HG03378 (cell line): ENCODE data around the gene LSM6.

Experiments
- ATAC-seq: cut with Tn5 transposase; IDR thresholded peaks from one replicate; pipeline ENCODE4 v1.9.1; 2021; ENCODE audit warnings: mild to moderate bottlenecking, moderate library complexity; ENCODE audit not compliant: unreplicated experiment

LSM6 gene

DNA sequence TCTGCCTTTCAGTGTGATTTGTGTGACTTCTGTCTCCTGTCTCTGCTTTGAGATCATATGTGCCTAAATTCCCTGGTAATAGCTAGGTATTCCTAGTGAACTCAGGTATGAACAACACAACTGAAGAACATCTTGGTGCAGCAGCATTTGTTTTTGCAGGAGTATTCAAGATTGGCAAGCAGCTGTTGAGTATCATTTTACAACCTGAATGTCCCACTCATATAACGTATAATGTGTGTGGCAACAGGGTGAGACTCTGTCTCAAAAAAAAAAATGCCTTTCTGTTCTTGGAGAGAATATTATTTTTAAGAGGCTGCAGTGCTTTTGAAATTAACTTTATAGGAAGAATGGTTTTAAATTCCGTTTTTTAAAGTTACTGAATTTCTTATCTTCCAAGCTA, 7.7 kb downstream of the LSM6 start:
- ATAC-seq: no peak

DNA sequence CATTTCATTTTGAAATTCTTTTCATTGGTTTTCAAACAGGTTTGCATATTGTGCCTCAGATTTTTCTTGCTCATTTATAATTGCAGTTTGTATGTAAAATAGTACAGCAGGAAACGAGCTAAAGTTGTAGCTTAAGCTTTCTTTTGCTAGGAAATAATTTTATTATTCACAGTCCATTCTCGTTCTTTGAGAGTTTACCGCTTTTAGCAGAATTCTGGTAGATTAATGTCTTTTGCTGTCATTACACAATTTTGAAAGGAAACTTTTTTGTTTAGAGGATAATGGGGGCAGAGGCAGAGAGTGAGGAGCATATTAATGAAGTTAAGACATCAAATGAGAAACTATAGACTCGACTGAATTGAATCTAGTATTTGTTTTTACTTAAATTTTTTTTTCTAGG, 10.5 kb downstream of the LSM6 start:
- ATAC-seq: no peak

DNA sequence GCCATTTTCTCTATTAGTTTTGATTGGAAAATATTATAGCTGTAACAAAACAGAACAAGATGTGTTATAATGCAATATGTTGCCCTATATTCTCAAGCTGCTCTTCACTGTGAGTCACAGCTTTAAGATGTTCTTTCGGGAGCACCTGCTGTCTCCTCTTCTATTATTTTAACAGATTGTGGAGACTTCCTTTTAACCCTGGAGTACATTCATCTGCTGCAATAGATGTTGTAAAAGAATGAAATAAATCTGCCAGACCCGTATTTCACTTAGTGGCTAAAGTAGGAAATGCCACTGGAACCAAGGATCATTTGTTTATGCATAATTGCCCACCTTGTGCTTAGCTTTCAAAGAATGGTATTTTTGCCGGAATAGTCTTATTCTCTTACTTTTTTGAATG, 11.1 kb downstream of the LSM6 start:
- no peak for ATAC-seq

DNA sequence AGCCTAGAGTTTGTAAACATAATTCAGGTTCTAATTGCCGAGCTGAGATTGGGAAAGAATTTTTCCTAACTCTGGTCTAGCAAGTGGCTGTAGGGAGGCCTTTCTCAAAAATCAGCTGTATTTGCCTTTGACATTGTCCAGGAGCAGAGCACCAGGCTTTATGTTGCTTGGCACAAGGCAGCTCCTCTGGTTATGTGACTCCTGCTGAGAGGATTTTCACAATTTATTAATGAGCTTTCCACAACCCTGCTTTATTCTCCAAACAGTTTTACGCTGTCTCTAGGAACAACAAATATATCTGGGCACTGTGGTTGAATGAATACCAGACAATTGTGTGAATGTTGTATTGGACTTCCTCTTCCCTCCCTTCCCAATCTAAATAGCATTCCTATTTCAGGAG, 14.9 kb downstream of the LSM6 start:
- ATAC-seq: no peak

DNA sequence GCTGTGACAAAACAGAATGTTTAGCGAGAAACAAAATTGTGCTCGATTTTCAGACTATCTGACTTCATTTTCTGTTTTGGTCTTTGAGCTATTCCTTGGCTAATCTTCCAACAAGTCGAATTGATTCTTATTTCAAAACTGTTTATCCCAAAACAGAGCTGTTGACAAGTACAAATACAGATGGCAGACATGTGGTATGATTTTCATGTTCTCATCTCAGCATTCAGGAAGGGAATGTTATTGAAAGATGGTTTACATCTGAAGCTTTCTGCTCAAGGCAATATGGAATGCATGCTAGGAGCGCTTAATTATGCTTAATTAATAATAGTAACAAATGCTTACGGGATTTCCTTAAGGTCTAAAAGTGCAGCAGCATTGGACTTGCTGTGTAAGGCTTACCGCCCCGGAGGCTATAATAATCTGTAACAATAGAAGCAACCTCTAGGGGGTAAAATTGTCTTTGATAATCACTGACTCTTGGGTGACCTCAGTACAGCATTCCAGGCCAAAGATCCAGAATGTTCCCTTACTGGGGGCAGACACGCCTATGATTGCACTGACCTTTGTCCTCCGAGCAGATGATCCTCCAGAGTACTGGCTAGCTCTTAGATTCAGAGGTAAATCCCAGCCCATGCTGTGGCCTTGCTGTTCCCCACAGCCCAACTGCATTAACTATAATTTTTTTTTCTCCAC, 16.4 kb downstream of the LSM6 start:
- no peak for ATAC-seq

DNA sequence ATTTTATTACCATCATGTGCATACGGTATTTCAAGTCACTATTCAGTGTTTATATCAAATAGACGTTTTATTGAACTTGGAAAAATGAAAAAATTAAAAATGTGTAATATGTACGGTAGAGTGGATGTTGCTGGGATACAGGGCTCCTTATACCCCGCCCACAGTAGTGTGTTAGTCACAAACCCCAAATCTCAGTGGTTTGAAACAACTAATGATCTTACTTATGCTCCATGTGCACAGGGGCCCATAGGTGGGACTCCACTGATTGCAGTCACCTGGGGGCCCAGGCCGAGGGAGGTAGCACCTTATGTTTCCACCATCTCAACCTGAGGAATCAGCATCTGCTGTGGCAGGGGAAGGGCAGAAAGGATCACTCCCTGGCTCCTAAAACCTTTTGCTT, 18.1 kb downstream of the LSM6 start:
- ATAC-seq: no peak

DNA sequence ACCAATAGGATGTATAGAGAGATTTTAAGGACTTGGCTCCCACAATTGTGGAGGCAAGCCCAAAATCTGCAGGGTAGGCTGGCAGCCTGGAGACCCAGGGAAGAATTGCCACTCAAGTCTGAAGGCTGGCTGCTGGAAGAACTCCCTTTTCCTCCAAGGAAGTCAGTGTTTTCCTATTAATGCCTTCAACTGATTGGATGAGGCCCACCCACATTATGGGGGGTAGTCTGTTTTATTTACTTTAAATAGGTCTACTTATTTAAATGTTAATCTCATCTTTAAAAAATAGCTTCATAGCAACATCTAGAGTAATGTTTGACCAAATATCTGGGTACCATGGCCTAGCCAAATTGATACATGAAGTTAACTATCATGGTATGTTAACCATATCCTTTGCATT, 18.7 kb downstream of the LSM6 start:
- ATAC-seq: no peak

DNA sequence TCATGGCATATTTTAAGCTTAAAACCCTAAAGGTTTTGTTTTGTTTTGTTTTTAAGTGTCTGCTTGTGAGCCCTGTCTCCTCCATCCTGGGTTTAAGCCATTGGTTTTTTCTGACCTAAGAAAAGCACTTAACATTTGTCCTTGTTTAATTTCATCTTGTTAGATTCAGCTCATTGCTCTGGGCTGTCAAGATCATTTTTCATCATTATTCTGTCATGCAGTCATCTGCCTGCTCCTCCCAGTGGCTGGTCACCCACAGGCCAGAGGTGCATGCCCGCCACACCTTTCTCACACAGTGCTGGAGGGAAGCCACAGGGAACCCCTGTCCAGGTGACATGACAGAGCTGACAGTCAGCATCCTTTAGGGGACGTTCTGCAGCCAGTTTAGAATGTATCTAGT, 27.1 kb downstream of the LSM6 start:
- no peak for ATAC-seq

DNA sequence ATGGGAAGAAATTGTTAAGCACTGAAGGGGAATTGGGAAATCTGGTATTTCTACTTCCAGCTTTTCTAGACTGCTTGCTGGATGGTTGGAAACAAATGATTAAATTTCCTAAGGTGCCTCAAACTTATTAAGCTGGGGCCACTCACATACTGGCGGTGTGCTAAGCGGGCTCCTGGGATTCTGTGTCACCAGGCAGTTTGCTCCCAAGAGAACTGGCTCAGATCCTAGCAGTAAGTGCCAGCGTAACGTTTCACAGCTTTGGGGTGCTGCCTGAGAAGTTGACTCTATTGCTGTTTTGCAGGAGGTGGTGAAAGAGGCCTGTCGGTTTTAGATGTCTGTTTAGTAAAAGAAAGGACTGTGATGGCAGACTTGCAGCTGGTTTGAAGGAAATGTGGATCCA, 31.9 kb downstream of the LSM6 start:
- no peak for ATAC-seq

DNA sequence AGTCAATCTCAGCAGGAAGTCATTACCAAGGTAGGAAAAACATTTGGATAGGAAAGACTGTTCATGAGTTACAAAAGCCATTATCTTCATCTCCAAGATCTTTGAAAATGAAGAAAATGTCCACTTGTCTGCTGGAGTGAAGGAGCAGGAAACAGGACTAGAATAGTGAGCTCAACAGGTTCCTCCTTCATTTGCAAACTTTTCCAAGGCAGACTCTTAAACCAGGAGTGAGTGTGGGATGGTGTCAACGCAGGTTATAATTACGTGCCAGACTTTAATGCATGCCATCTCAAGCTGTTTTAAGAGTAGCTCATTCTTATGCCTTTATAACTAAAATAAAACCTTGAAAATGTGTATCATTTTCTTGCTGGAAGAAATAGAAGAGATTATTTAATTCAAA, 35.4 kb downstream of the LSM6 start:
- ATAC-seq: no peak

DNA sequence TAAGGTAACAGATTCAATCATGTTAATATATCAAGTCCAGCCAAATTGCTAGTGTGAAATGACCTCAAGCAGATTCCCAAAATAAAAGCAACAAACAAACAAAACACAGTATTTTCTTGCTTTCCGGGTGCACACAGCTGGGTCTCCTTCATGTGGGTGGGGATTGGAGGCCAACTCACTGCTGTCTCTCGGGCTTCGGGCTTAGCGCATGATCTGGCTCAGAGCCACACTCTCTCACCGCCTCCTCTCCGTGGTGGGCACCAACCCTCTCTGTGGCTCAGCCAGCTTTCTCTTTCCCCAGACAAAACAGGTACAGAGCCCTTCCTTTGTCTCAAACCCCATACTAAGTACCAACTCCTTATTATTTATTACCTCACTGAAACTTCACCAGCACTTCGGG, 35.9 kb downstream of the LSM6 start:
- no peak for ATAC-seq

DNA sequence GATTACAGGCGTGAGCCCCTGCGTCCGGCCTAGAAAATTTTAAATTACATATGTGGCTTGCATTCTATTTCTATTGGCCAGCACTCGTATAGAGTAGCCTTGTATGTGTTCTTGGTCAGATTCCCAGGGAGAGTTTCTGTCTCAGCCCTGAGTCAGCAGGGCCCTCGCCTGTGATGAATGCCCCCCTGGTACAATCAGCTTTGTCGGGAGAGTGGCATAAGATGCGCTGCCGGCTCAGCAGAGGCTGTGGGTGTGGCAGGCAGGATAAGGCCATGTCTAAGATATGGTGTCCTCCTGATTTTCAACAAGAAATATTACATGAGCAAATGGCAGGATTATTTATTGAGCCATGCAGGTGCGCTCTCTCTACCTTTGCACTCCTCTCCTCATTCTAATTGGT, 37.3 kb downstream of the LSM6 start:
- no peak for ATAC-seq

DNA sequence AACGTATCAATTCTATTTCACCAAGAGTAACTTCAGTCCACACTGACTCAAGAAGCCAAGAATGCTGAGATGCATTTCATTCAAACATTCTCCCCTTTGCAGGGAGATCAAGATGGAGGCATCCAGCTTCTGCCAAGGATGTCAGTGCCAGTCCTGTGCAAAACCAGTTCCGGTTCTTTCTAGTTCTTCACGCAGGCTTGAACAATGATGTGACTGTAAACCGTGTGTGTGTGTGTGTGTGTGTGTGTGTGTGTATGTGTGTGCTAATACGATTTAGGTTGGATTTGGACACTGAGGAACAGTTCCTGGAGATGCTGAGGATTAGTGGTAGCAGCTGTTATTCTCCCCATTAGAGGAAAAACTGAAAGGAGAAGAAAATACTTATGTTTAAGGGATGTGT, 38.7 kb downstream of the LSM6 start, which contains the start of gene REELD1:
Gene REELD1, plus strand, starts transcription at position 301 of the 400 bp plus-strand sequence. CDS start 2,415 bp downstream, outside the sequence.
- ATAC-seq: no peak

DNA sequence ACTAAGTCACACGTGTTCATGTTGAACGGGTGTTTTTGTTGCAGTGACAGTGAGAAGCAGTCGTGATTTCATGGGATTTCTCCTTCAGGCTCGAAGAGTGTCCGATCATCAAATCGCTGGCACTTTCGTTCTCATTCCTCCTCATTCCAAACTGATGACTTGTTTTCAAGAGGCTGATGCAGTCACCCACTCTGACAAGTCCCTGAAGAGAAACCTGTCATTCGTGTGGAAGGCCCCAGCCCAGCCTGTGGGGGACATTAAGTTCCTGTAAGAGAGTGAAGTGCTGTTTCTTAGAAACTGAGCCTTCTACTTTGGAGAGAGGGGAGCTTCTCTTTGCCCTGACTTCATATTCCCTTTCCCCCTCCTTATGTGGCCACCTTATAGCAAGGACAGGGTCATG, 46.8 kb downstream of the LSM6 start:
- no peak for ATAC-seq

DNA sequence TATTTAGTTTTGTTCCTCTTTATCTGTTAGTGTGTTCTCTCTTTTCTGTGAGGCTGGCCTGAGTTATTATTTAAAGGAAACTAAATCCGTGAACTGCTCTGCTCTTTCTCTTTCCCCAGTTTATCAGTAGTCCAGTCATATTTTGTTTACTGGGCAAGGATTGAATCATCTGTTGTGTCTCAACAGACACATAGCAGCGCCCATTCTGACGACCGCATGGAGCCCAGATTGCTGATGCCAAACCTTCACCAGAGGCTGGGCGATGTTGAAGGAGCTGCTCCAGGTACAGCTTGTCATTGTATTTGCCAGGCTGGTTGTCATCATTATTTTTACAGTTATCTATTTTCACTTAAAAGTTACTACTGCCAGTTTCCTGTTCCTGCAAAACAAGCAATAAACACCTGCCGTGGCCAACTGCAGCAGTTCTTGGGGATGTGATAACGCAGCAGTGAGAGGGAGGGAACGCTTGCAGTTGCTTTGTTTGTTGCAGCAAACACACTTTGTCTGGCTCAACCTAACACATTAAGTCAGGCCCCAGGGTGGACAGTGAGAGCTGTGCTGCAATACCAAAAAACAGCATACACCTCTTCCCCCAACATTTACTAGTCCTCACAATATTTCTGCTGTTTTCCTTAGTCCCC, 48.9 kb downstream of the LSM6 start:
- no peak for ATAC-seq

DNA sequence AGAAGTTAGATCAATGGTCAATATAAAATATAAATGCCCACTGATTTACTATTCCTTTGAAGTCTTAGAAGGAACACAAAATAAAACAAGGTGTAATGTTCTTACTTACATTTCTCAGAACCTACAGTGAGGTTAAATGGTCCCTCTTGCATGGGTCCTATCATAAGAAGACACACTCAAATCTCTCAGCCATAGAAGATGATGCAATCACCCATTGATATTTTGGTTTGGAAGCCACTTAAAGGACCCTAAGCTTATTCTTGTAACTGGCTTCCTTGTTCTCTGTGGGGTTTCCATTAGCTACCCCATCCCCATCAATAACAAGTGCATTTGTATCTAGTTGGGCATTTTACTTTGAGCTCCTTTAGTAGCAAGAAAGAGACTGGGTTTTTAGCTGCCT, 53.9 kb downstream of the LSM6 start:
- ATAC-seq: no peak

DNA sequence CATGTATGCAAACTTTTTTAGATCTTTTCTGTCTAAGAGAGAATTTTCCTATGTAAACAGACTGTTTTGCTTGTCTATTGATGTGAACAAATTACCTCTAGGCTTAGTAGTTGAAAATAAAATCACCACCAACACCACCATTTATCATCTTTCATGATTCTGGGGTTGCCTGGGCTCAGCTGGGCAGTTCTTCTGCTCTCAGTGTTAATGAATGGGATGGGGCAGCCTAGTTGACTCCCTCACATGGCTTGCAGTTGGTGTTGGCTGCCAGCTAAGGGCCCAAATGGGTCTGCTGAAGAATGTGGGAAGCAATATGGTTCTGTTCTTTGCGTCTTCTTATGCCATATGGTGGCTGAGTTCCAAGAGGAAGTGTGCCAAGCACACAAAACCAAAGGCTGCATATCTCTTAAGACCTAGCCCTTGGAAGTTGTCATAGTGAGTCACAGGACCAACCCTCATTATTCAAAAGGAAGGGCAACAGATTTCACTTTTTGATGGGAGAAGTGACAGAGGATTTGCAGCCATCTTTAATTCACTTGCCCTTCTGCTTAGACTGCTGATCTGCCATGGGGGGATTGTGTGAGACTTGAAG, 56.7 kb downstream of the LSM6 start:
- ATAC-seq: no peak

DNA sequence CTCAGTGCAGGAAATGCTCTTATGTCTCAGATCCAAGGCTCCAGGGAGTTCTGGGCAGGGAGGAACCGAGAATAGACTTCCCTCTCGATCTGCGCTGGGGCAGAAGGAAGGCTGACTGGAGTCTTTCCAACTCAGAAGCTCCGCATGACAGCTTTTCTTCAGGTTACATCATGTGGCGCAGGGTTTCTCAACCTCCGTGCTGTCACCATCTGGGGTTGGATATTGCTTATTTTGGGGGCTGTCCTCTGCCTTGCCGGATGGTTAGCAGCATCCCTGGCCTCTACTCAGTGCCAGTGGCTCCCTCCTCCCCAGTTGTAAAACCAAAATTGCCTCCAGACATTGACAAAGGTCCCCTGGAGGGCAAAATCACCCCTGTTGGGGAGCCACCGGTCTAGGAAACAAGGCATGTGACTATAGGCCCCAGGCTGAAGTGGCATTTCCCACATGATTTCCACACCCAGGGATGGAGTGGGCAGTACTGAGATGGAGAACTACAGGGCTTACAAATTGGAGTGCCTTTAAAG, 60.2 kb downstream of the LSM6 start:
- no peak for ATAC-seq

DNA sequence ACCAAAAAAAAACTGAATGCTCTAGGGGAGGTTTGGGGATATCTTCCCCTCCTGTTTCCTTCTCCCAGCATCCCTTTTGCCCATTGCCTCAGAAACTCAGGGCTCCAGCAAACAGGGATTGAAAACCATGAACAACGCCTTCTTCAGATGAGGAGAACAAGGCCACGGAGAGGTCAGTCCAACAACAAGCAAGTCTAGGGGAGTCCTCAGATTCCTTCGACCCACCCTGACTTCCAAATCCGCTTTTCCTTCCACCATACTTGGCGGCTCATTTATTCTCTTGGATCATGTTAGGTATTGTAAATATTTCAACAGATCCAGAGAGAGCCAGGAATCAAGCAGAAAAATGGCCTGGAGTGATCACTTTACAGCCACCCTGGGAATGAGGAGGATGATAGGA, 60.7 kb downstream of the LSM6 start:
- ATAC-seq: no peak

DNA sequence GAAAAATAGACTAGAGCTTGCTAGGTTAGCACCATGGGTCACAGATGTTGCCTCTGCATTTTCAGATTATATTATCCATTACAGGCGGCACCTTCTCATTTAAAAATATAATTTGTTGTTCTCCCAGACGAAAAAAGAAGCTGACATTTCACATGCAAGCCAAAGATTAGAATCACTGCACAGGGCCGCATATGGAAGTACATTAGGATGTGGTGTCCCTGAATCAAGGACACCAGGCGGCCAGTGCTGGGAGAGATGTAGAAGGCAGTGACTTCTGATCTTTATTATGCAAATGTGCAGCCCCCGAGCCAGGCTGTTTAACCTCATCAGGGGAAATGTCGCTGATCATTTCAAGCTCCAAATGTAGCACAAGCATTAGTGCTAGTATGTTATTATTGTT, 61.6 kb downstream of the LSM6 start:
- ATAC-seq: no peak

DNA sequence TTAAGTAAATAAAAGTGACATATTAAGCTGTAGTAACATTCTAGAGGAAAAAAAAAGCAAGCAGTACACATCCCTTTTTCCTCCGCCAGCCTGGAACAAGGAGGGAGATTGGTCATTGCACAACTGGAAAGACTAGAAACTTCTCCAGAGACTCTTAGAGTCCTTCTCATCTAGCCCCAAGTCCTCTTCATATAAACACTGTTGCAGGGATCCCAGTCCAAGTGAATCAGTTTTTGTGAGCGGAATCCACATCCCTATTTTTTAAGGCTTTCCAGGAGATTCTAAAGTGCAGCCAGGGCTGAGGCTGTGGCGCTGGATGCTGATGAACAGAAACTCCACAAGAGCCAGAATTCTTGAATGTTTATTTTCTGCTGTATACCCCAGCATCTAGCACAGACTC, 62.6 kb downstream of the LSM6 start:
- no peak for ATAC-seq
